Neural crest cell (in vitro differentiated cells): ENCODE measurements around the gene ATG14. TPM values are rescaled to one million over a fixed set of nuclear protein-coding genes. Genes with fewer than 3 reads are reported as not detected.

Source experiments
- DNase-seq: peaks from one replicate; pipeline ENCODE4 v3.0.0; 2021; ENCODE audit warnings: low read depth, mixed read lengths, low spot score
- H3K27ac Mint-ChIP-seq: one replicate; pipeline ENCODE4 v1.8.0; 2021; ENCODE audit warnings: mild to moderate bottlenecking, mixed read lengths; ENCODE audit not compliant: unreplicated experiment
- H3K27me3 Mint-ChIP-seq: 2 replicates; pipeline ENCODE4 v1.8.0; 2021; ENCODE audit warnings: low read depth, mild to moderate bottlenecking, mixed read lengths
- H3K36me3 Mint-ChIP-seq: 2 replicates; pipeline ENCODE4 v1.8.0; 2021; ENCODE audit warnings: low read depth, mild to moderate bottlenecking, mixed read lengths
- H3K4me1 Mint-ChIP-seq: 2 replicates; pipeline ENCODE4 v1.8.0; 2021; ENCODE audit warnings: mixed read lengths
- H3K4me3 Mint-ChIP-seq: one replicate; pipeline ENCODE4 v1.8.0; 2021; ENCODE audit warnings: mild to moderate bottlenecking, mixed read lengths
- H3K9me3 Mint-ChIP-seq: 2 replicates; pipeline ENCODE4 v1.8.0; 2021; ENCODE audit warnings: mixed read lengths
- total RNA-seq: library from RNA; stranded (reverse); gene quantifications from 2 replicates; pipeline ENCODE4 v1.2.1, GENCODE V29; 2021
- TF ChIP-seq, protein P1 (sequence below): fragments of 200-600 bp; sonication (generic); conservative IDR thresholded peaks from 2 replicates; pipeline ENCODE4 v1.5.0; 2021; ENCODE audit warnings: antibody characterized with exemption, mild to moderate bottlenecking

Gene ATG14
- total RNA-seq, 1 donor from 2014 or later: 8.9 TPM

DNA sequence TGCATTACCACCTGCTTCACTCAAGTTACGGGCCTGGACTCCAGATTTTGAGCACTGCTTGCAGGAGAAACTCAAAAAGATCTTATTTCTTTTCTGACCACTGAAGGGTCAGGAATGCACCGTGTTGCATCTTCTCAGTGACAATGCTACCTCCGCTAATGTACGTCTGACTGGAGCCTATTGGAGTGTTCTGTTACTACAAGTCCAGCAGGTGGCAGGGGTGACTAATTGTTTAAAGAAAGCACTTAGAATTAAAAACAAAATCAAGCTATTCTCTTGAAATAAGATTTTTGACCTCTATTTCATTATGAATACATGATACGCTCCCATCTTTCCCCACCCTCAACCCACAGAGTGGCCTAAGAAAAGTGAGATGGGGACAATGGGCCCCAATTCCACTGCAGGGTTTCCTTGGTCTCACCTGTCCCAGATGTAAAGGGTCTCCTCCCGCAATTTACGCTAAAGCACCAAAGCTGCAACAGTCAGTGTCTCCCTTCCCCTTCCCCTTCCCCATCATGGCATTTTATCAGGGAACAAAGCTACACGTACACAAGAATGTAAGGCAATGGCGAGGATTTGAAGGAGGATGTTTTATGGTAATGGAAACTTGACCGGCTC is 26.5 kb upstream of the ATG14 start:
- DNase-seq: no peak
- peaks cover 38% of the 10 kb centered on the region for H3K27me3 Mint-ChIP-seq
- H3K36me3 Mint-ChIP-seq: no peaks in the 10 kb centered on the region
- no peaks in the 10 kb centered on the region for H3K4me1 Mint-ChIP-seq
- TF ChIP-seq, protein P1, sequence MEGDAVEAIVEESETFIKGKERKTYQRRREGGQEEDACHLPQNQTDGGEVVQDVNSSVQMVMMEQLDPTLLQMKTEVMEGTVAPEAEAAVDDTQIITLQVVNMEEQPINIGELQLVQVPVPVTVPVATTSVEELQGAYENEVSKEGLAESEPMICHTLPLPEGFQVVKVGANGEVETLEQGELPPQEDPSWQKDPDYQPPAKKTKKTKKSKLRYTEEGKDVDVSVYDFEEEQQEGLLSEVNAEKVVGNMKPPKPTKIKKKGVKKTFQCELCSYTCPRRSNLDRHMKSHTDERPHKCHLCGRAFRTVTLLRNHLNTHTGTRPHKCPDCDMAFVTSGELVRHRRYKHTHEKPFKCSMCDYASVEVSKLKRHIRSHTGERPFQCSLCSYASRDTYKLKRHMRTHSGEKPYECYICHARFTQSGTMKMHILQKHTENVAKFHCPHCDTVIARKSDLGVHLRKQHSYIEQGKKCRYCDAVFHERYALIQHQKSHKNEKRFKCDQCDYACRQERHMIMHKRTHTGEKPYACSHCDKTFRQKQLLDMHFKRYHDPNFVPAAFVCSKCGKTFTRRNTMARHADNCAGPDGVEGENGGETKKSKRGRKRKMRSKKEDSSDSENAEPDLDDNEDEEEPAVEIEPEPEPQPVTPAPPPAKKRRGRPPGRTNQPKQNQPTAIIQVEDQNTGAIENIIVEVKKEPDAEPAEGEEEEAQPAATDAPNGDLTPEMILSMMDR: peak; percentile 66
- no peak overlapping the region for H3K4me3 Mint-ChIP-seq
- no peaks in the 10 kb centered on the region for H3K9me3 Mint-ChIP-seq
- no peak overlapping the region for H3K27ac Mint-ChIP-seq

GRCh38 chr14:55436931-55437330 is 25.3 kb upstream of the ATG14 start:
- Mint-ChIP-seq H3K36me3 (no peaks in the 10 kb centered on the region), H3K9me3 (no peaks in the 10 kb centered on the region), H3K4me1 (no peaks in the 10 kb centered on the region)

DNA sequence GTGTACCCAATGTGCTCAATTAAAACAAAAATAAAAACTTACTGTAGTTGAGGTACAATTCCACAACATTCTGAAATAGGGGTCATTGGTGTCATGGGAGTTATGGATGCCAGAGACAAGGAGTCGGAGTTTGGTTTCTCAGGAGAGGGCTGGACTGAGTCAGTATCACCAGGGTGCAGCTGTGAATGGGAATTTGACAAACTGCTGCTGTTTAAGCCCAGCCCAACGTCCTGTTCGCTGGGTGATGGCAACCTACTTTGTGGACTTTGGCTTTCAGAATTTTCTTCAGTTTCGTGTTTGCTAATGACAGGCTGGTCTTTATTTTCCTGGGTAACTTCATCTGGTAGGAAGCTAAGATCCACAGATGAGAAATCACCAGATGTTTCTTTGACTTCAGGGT is 24.9 kb upstream of the ATG14 start:
- no peak for DNase-seq
- no peaks in the 10 kb centered on the region for H3K36me3 Mint-ChIP-seq
- H3K4me1 Mint-ChIP-seq: no peaks in the 10 kb centered on the region
- TF ChIP-seq, protein P1: no peak
- H3K27ac Mint-ChIP-seq: no peak overlapping the region
- peaks cover 48% of the 10 kb centered on the region for H3K27me3 Mint-ChIP-seq
- no peaks in the 10 kb centered on the region for H3K9me3 Mint-ChIP-seq
- H3K4me3 Mint-ChIP-seq: no peak overlapping the region

More at GRCh38 chr14:55436931-55437330, 25.3 kb upstream of the ATG14 start:
- no peak overlapping the region for H3K4me3 Mint-ChIP-seq
- peaks cover 44% of the 10 kb centered on the region for H3K27me3 Mint-ChIP-seq
- H3K27ac Mint-ChIP-seq: no peak overlapping the region
- TF ChIP-seq, protein P1: no peak
- no peak for DNase-seq

- Mint-ChIP-seq H3K36me3 (no peaks in the 10 kb centered on the region), H3K27me3 (peaks cover 57% of the 10 kb centered on the region), H3K4me3 (no peak overlapping the region), H3K9me3 (no peaks in the 10 kb centered on the region), H3K4me1 (no peaks in the 10 kb centered on the region), H3K27ac (no peak overlapping the region)
- TF ChIP-seq, protein P1: no peak
- DNase-seq: no peak
Measured at GRCh38 chr14:55434805-55435174, 23.2 kb upstream of the ATG14 start.

DNA sequence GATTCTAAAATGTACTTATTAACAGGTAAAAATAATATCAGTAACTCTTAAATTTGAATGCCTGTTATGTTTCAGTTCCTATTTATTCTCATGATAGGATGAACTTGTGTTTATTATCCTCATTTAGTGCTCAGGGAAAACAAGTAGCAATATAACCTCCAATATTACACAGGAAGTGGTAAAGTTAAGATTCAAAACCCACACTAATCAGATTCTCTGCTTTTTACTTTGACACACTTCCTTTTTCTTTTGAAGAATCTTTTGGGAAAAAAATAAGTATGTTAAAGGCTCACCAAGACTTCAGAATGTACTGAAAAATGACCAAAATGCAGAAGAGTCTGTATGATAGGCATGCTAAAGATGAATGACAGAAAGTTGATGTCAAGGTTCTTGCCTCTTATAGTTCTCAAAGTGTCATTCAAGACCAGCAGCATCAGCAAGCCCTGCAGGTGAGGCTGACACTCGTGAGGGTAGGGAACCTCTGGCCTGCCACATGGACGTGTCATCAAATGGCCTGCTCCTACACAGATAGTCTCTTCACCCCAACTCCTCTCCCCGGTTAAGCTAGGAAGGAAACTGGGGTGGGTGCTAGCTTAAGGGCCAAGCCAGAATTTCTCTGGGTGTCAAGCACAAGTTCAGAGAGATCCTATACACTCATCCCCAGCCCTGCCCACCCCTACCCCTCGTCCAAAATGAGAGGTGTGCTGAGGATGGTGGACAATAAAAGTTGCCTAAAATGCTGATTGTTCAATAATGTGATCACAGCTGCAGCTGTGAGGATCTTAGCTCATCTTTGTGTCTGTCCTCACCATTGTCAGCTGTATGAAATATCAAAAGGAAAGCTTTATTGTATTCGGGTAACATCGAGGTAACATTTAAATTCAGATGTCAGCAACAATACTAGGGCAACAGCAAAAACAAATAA is 22.5 kb upstream of the ATG14 start:
- TF ChIP-seq, protein P1: no peak
- Mint-ChIP-seq H3K27ac (no peak overlapping the region), H3K36me3 (no peaks in the 10 kb centered on the region), H3K4me3 (no peak overlapping the region), H3K4me1 (no peaks in the 10 kb centered on the region), H3K27me3 (peaks cover 57% of the 10 kb centered on the region), H3K9me3 (no peaks in the 10 kb centered on the region)
- DNase-seq: no peak
